HG02943 (cell line): Measurements from ENCODE around the gene ETAA1.

Experiments
- ATAC-seq: cut with Tn5 transposase; IDR thresholded peaks from one replicate; pipeline ENCODE4 v1.9.1; 2021; ENCODE audit warnings: mild to moderate bottlenecking, low read depth, moderate library complexity; ENCODE audit not compliant: unreplicated experiment

ETAA1 gene

GRCh38 chr2:67397143-67397986 lies at the start of gene ETAA1:
Gene ETAA1, plus strand, starts transcription at chr2:67397333. Its CDS starts 116 bp downstream, at chr2:67397449.
- ATAC-seq, result peak; percentile 99

GRCh38 chr2:67366832-67367412 lies 30.2 kb upstream of the ETAA1 start:
- ATAC-seq, result no peak

- no peak for ATAC-seq
Measured at GRCh38 chr2:67374481-67374880, 22.7 kb upstream of the ETAA1 start.

GRCh38 chr2:67374949-67375348 lies 22.2 kb upstream of the ETAA1 start:
- no peak for ATAC-seq

GRCh38 chr2:67378555-67378954 lies 18.6 kb upstream of the ETAA1 start:
- ATAC-seq, result no peak

- ATAC-seq, result no peak
Measured at GRCh38 chr2:67379048-67379447, 18.1 kb upstream of the ETAA1 start.

GRCh38 chr2:67384123-67384822 lies 12.9 kb upstream of the ETAA1 start:
- no peak for ATAC-seq

GRCh38 chr2:67388680-67389079 lies 8.5 kb upstream of the ETAA1 start:
- no peak for ATAC-seq

- no peak for ATAC-seq
Measured at GRCh38 chr2:67389286-67389685, 7.8 kb upstream of the ETAA1 start.

GRCh38 chr2:67389788-67390187 lies 7.3 kb upstream of the ETAA1 start:
- ATAC-seq, result no peak

- no peak for ATAC-seq
Measured at GRCh38 chr2:67393237-67393636, 3.9 kb upstream of the ETAA1 start.

GRCh38 chr2:67394734-67395133 lies 2.4 kb upstream of the ETAA1 start:
- ATAC-seq, result no peak

- no peak for ATAC-seq
Measured at GRCh38 chr2:67399144-67399543, 2.0 kb downstream of the ETAA1 start.

- ATAC-seq, result no peak
Measured at GRCh38 chr2:67399831-67400489, 2.8 kb downstream of the ETAA1 start.

GRCh38 chr2:67400560-67401485 lies 3.7 kb downstream of the ETAA1 start:
- ATAC-seq, result no peak

- ATAC-seq, result no peak
Measured at GRCh38 chr2:67408346-67408745, 11.2 kb downstream of the ETAA1 start.

- ATAC-seq, result no peak
Measured at GRCh38 chr2:67412424-67412823, 15.3 kb downstream of the ETAA1 start.

GRCh38 chr2:67414867-67415266 lies 17.7 kb downstream of the ETAA1 start:
- ATAC-seq, result no peak

- ATAC-seq, result no peak
Measured at GRCh38 chr2:67416136-67416535, 19.0 kb downstream of the ETAA1 start.

GRCh38 chr2:67423489-67423888 lies 26.4 kb downstream of the ETAA1 start:
- no peak for ATAC-seq
